HEK293 (cell line): Measurements from ENCODE around the gene CMKLR1.

ENCODE experiments used
- OSR2 ChIP-seq: fragments of 450-650 bp; formaldehyde crosslinking; IDR thresholded peaks from 2 replicates; pipeline ENCODE4 v1.5.1; 2016; ENCODE audit warnings: missing biosample characterization, missing genetic modification characterization
- SP2 ChIP-seq: fragments of 450-650 bp; formaldehyde crosslinking; IDR thresholded peaks from 2 replicates; pipeline ENCODE4 v1.5.1; 2016; ENCODE audit warnings: missing biosample characterization, missing genetic modification characterization
- SP7 ChIP-seq: fragments of 450-650 bp; formaldehyde crosslinking; IDR thresholded peaks from 2 replicates; pipeline ENCODE4 v1.5.1; 2016; ENCODE audit warnings: missing biosample characterization, missing genetic modification characterization
- YY1 ChIP-seq: fragments of 450-650 bp; formaldehyde crosslinking; IDR thresholded peaks from 2 replicates; pipeline ENCODE4 v1.5.1; 2018; ENCODE audit warnings: missing biosample characterization, missing genetic modification characterization
- ZNF416 ChIP-seq: fragments of 450-650 bp; formaldehyde crosslinking; IDR thresholded peaks from 2 replicates; pipeline ENCODE4 v1.5.1; 2016; ENCODE audit warnings: missing biosample characterization, missing genetic modification characterization
- ZNF747 ChIP-seq: fragments of 450-650 bp; formaldehyde crosslinking; IDR thresholded peaks from 2 replicates; pipeline ENCODE4 v1.5.1; 2016; ENCODE audit warnings: missing biosample characterization, missing genetic modification characterization
- TF ChIP-seq, protein P1 (sequence below): fragments of 450-650 bp; formaldehyde crosslinking; IDR thresholded peaks from 2 replicates; pipeline ENCODE4 v1.5.1; 2016; ENCODE audit warnings: missing biosample characterization, missing genetic modification characterization
- TF ChIP-seq, protein P2 (sequence below): fragments of 450-650 bp; formaldehyde crosslinking; IDR thresholded peaks from 2 replicates; pipeline ENCODE4 v1.5.1; 2016; ENCODE audit warnings: missing biosample characterization, missing genetic modification characterization
- TF ChIP-seq, protein P3 (sequence below): fragments of 450-650 bp; formaldehyde crosslinking; IDR thresholded peaks from 2 replicates; pipeline ENCODE4 v1.5.1; 2016; ENCODE audit warnings: missing biosample characterization, missing genetic modification characterization

DNA sequence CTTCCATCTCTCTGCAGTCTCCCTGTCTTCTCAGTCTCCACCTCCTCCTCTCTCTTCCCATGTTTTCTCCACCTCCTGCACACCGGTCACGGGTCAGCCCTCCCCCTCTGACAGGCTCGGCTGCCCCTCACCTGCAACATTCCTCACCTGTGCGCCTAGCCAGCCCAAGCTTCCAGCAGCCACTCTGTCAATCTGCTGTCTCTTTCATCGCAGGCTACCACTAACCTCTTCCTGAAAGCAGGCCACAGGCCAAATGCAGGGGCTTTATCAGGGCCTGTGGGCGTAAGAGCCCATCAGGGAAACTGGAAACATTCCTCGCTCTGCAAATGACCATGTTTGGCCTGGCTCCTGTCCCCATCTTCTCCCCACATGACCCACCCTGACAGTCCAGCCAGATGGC lies 34.5 kb downstream of the CMKLR1 start:
- TF ChIP-seq SP2 (tag by site-specific recombination) (no peak), ZNF747 (tag by site-specific recombination) (no peak), OSR2 (tag by site-specific recombination) (no peak), ZNF416 (tag by site-specific recombination) (no peak), SP7 (tag by site-specific recombination) (no peak), YY1 (no peak)
- TF ChIP-seq, protein P1, sequence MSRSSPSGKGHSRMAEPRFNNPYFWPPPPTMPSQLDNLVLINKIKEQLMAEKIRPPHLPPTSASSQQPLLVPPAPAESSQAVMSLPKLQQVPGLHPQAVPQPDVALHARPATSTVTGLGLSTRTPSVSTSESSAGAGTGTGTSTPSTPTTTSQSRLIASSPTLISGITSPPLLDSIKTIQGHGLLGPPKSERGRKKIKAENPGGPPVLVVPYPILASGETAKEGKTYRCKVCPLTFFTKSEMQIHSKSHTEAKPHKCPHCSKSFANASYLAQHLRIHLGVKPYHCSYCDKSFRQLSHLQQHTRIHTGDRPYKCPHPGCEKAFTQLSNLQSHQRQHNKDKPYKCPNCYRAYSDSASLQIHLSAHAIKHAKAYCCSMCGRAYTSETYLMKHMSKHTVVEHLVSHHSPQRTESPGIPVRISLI (tag by site-specific recombination): no peak
- TF ChIP-seq, protein P2, sequence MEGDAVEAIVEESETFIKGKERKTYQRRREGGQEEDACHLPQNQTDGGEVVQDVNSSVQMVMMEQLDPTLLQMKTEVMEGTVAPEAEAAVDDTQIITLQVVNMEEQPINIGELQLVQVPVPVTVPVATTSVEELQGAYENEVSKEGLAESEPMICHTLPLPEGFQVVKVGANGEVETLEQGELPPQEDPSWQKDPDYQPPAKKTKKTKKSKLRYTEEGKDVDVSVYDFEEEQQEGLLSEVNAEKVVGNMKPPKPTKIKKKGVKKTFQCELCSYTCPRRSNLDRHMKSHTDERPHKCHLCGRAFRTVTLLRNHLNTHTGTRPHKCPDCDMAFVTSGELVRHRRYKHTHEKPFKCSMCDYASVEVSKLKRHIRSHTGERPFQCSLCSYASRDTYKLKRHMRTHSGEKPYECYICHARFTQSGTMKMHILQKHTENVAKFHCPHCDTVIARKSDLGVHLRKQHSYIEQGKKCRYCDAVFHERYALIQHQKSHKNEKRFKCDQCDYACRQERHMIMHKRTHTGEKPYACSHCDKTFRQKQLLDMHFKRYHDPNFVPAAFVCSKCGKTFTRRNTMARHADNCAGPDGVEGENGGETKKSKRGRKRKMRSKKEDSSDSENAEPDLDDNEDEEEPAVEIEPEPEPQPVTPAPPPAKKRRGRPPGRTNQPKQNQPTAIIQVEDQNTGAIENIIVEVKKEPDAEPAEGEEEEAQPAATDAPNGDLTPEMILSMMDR (tag by site-specific recombination): no peak
- TF ChIP-seq, protein P3, sequence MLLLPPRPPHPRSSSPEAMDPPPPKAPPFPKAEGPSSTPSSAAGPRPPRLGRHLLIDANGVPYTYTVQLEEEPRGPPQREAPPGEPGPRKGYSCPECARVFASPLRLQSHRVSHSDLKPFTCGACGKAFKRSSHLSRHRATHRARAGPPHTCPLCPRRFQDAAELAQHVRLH (tag by site-specific recombination): no peak
